Central memory CD4-positive, alpha-beta T cell (primary cell): ENCODE results near the gene PRKCZ.
A peak's percentile ranks its signal among the peaks of the same experiment; 100 is the strongest.

Experiments
- DNase-seq: peaks from one replicate; pipeline ENCODE4 v3.0.0; 2022

Gene PRKCZ

GRCh38 chr1:2199042-2199810 lies 149.0 kb downstream of the PRKCZ start:
- DNase-seq = peak; percentile 80

- no peak for DNase-seq
Observed at GRCh38 chr1:2200308-2200943, 150.2 kb downstream of the PRKCZ start.

- DNase-seq = no peak
Observed at GRCh38 chr1:2201062-2201461, 150.9 kb downstream of the PRKCZ start.

- DNase-seq = no peak
Observed at GRCh38 chr1:2202008-2202575, 151.9 kb downstream of the PRKCZ start.

GRCh38 chr1:2202843-2203601 lies 152.8 kb downstream of the PRKCZ start:
- no peak for DNase-seq

GRCh38 chr1:2203671-2204414 lies 153.6 kb downstream of the PRKCZ start:
- DNase-seq = no peak

GRCh38 chr1:2204415-2205190 lies 154.4 kb downstream of the PRKCZ start:
- DNase-seq = no peak

GRCh38 chr1:2205191-2205952 lies 155.2 kb downstream of the PRKCZ start:
- peak; percentile 90 for DNase-seq

- no peak for DNase-seq
Observed at GRCh38 chr1:2206813-2207487, 156.7 kb downstream of the PRKCZ start.

GRCh38 chr1:2208309-2209239 lies 158.4 kb downstream of the PRKCZ start:
- DNase-seq = no peak

- no peak for DNase-seq
Observed at GRCh38 chr1:2209400-2210083, 159.3 kb downstream of the PRKCZ start.

GRCh38 chr1:2210084-2210653 lies 160.0 kb downstream of the PRKCZ start:
- DNase-seq = no peak

- no peak for DNase-seq
Observed at GRCh38 chr1:2210786-2211185, 160.6 kb downstream of the PRKCZ start.

- no peak for DNase-seq
Observed at GRCh38 chr1:2212274-2212531, 162.0 kb downstream of the PRKCZ start.

- peak; percentile 68 for DNase-seq
Observed at GRCh38 chr1:2212532-2213491, 162.6 kb downstream of the PRKCZ start.

- DNase-seq = no peak
Observed at GRCh38 chr1:2213576-2214505, 163.6 kb downstream of the PRKCZ start.
